ENCODE data around the gene PRRT1. TPM values are rescaled to one million over a fixed set of nuclear protein-coding genes. Genes with fewer than 3 reads are reported as not detected.

The PRRT1 gene
- total and polyA plus RNA-seq, 4 donors = 0.53 to 2.0 (median 0.97) TPM

GRCh38 chr6:32175322-32175710, 23.6 kb upstream of the PRRT1 start:
- peaks cover 0 to 15% (median 10%) of the 10 kb centered on the region in 4 donors for H3K36me3 ChIP-seq (ENCODE audit: control insufficient read depth in 4 of 4, insufficient read depth in 4 of 4, low read length in 4 of 4)
- peak overlapping the region in 1 of 2 donors; percentile 83 for H3K27ac ChIP-seq (ENCODE audit: low read depth in 1 of 2, low read length in 1 of 2)
- WGBS, 2 donors = 18 to 36% methylated on average over 2 of the region's 2 CpGs
- no peak for ATAC-seq (ENCODE audit: insufficient read depth, low FRiP score)
- no peak for TF ChIP-seq CTCF (IDR thresholded peaks at IDR 0.05; ENCODE audit: control extremely low read depth, extremely low read depth)
- no peaks in the 10 kb centered on the region for H3K9me3 ChIP-seq (ENCODE audit: control insufficient read depth in 4 of 4, insufficient read depth in 3 of 4, low read length in 3 of 4)
- H3K4me3 ChIP-seq = peak overlapping the region; percentile 63
- H3K9ac ChIP-seq (ENCODE audit: insufficient read depth in 1 of 2, low read length in 2 of 2) = peak overlapping the region; percentile 79 to 84
- H3K27me3 ChIP-seq (ENCODE audit: control insufficient read depth in 3 of 3, insufficient read depth in 3 of 3, low read length in 2 of 3) = no peaks in the 10 kb centered on the region
- DNase-seq = no peak
- H3K4me1 ChIP-seq (ENCODE audit: control insufficient read depth in 5 of 5, insufficient read depth in 5 of 5, low read length in 5 of 5) = peaks cover 4 to 48% (median 25%) of the 10 kb centered on the region in 5 donors

GRCh38 chr6:32174416-32174815, 22.7 kb upstream of the PRRT1 start:
- WGBS, 2 donors = 89 to 97% methylated on average over 1 of the region's 1 CpG
- ATAC-seq (ENCODE audit: insufficient read depth, low FRiP score) (no peak), DNase-seq (no peak)
- Histone ChIP-seq H3K4me3 (no peak overlapping the region), H3K9ac (ENCODE audit: insufficient read depth in 1 of 2, low read length in 2 of 2) (no peak overlapping the region), H3K4me1 (ENCODE audit: control insufficient read depth in 5 of 5, insufficient read depth in 5 of 5, low read length in 5 of 5) (peaks cover 2 to 45% (median 24%) of the 10 kb centered on the region in 5 donors), H3K36me3 (ENCODE audit: control insufficient read depth in 4 of 4, insufficient read depth in 4 of 4, low read length in 4 of 4) (peaks cover 0 to 19% (median 14%) of the 10 kb centered on the region in 4 donors), H3K27ac (ENCODE audit: low read depth in 1 of 2, low read length in 1 of 2) (no peak overlapping the region), H3K27me3 (ENCODE audit: control insufficient read depth in 3 of 3, insufficient read depth in 3 of 3, low read length in 2 of 3) (no peaks in the 10 kb centered on the region), H3K9me3 (ENCODE audit: control insufficient read depth in 4 of 4, insufficient read depth in 3 of 4, low read length in 3 of 4) (no peaks in the 10 kb centered on the region)
- no peak for TF ChIP-seq CTCF (IDR thresholded peaks at IDR 0.05; ENCODE audit: control extremely low read depth, extremely low read depth)

- Histone ChIP-seq H3K27ac (ENCODE audit: low read depth in 1 of 2, low read length in 1 of 2) (no peak overlapping the region), H3K9ac (ENCODE audit: insufficient read depth in 1 of 2, low read length in 2 of 2) (peak overlapping the region in 1 of 2 donors; percentile 31), H3K4me1 (ENCODE audit: control insufficient read depth in 5 of 5, insufficient read depth in 5 of 5, low read length in 5 of 5) (peaks cover 0 to 37% (median 18%) of the 10 kb centered on the region in 5 donors), H3K36me3 (ENCODE audit: control insufficient read depth in 4 of 4, insufficient read depth in 4 of 4, low read length in 4 of 4) (peaks cover 0 to 18% (median 17%) of the 10 kb centered on the region in 4 donors), H3K27me3 (ENCODE audit: control insufficient read depth in 3 of 3, insufficient read depth in 3 of 3, low read length in 2 of 3) (no peaks in the 10 kb centered on the region), H3K9me3 (ENCODE audit: control insufficient read depth in 4 of 4, insufficient read depth in 3 of 4, low read length in 3 of 4) (no peaks in the 10 kb centered on the region), H3K4me3 (no peak overlapping the region)
- ATAC-seq (ENCODE audit: insufficient read depth, low FRiP score) = no peak
- DNase-seq = no peak
- no peak for TF ChIP-seq CTCF (IDR thresholded peaks at IDR 0.05; ENCODE audit: control extremely low read depth, extremely low read depth)
- WGBS, 2 donors = 62 to 76% methylated on average over 4 of the region's 4 CpGs
Measured at GRCh38 chr6:32173051-32173727, 21.4 kb upstream of the PRRT1 start.

Data from lung (tissue), 12 donors.